PC-3 (cell line): Measurements from ENCODE around the gene ICAM1. TPM values are rescaled to one million over a fixed set of nuclear protein-coding genes. Genes with fewer than 3 reads are reported as not detected.
"Not testable (repeated sequence)": the region's sequence is repeated elsewhere in the genome, so short reads cannot be mapped to it uniquely, and the experiment has no call there.

Experiments
- ATAC-seq: fragments of 200-7000 bp; cut with Tn5 transposase; 2 replicates; pipeline ENCODE4 v1.9.1; 2020; ENCODE audit warnings: mild to moderate bottlenecking, moderate library complexity
- BruUV-seq: library from RNA; stranded (reverse); fragments of 400-500 nt; replicated peaks from 2 replicates; lab custom pipeline; 2021; lab: Mats Ljungman, UMichigan
- CTCF ChIA-PET: fragments of 300-600 bp; sonication (Branson Sonifier 250); formaldehyde crosslinking; loops from one replicate; lab custom pipeline; 2022; ENCODE audit warnings: antibody characterized with exemption; lab: Charles Lee
- POLR2A ChIA-PET: fragments of 300-600 bp; sonication (Branson Sonifier 250); formaldehyde crosslinking; loops from one replicate; lab custom pipeline; 2022; ENCODE audit warnings: antibody characterized with exemption; ENCODE audit not compliant: unreplicated experiment; lab: Charles Lee
- DNase-seq: peaks from one replicate; pipeline ENCODE4 v3.0.0-alpha.2; 2015
- H2AFZ ChIP-seq: fragments of 300-600 bp; sonication (generic); 2 replicates; pipeline ENCODE4 v1.6.0; 2016; ENCODE audit warnings: antibody characterized with exemption, low read length
- H3F3A ChIP-seq: fragments of 300-600 bp; sonication (generic); one replicate; pipeline ENCODE4 v1.6.0; 2017; ENCODE audit warnings: antibody characterized with exemption, low read length, control low read depth, mild to moderate bottlenecking; ENCODE audit not compliant: unreplicated experiment
- H3K27ac ChIP-seq: fragments of 300-600 bp; sonication (generic); 2 replicates; pipeline ENCODE4 v1.5.1; 2016; ENCODE audit warnings: mild to moderate bottlenecking, low read length
- H3K27me3 ChIP-seq: fragments of 300-600 bp; sonication (generic); 2 replicates; pipeline ENCODE4 v1.6.1; 2016; ENCODE audit warnings: low read length, mixed read lengths
- H3K36me3 ChIP-seq: fragments of 300-600 bp; sonication (generic); 2 replicates; pipeline ENCODE4 v1.6.1; 2016; ENCODE audit warnings: low read depth, mixed run types, low read length, mixed read lengths
- H3K4me1 ChIP-seq: fragments of 300-600 bp; sonication (generic); 2 replicates; pipeline ENCODE4 v1.5.1; 2016; ENCODE audit warnings: low read length; ENCODE audit not compliant: insufficient read depth
- H3K4me2 ChIP-seq: fragments of 300-600 bp; sonication (generic); 2 replicates; pipeline ENCODE4 v1.6.0; 2016; ENCODE audit warnings: low read length
- H3K4me3 ChIP-seq: fragments of 300-600 bp; sonication (generic); 2 replicates; pipeline ENCODE4 v1.5.1; 2016; ENCODE audit warnings: mild to moderate bottlenecking, low read length, mixed read lengths
- H3K79me2 ChIP-seq: fragments of 300-600 bp; sonication (generic); 2 replicates; pipeline ENCODE4 v1.6.1; 2017; ENCODE audit warnings: low read length, mixed read lengths
- H3K9ac ChIP-seq: fragments of 300-600 bp; sonication (generic); 2 replicates; pipeline ENCODE4 v1.6.0; 2016; ENCODE audit warnings: mild to moderate bottlenecking, low read length
- H3K9me2 ChIP-seq: fragments of 300-600 bp; sonication (generic); replicated peaks from 2 replicates; pipeline ENCODE4 v1.6.1; 2016; ENCODE audit warnings: mixed run types, low read length, mixed read lengths
- H3K9me3 ChIP-seq: fragments of 300-600 bp; sonication (generic); 2 replicates; pipeline ENCODE4 v1.6.1; 2016; ENCODE audit warnings: low read length, mixed read lengths
- H4K20me1 ChIP-seq: fragments of 300-600 bp; sonication (generic); 2 replicates; pipeline ENCODE4 v1.6.1; 2016; ENCODE audit warnings: low read length, mixed read lengths
- EZH2 ChIP-seq: fragments of 300-600 bp; sonication (generic); IDR thresholded peaks from one replicate; pipeline ENCODE4 v1.6.1; 2017; ENCODE audit warnings: antibody characterized with exemption, mild to moderate bottlenecking, low read length; ENCODE audit not compliant: unreplicated experiment
- EZH2phosphoT487 ChIP-seq: fragments of 300-600 bp; sonication (generic); IDR thresholded peaks from 2 replicates; pipeline ENCODE4 v1.6.1; 2018; ENCODE audit warnings: mild to moderate bottlenecking, antibody characterized with exemption, low read length, borderline replicate concordance
- intact Hi-C: fragments of 100-400 bp; cut with micrococcal nuclease; formaldehyde crosslinking; loops from 2 replicates; pipeline ENCODE4 v1.9.0; 2023
- total RNA-seq: library from RNA; depleted of rRNA; stranded (reverse); fragments of >200 nt; gene quantifications from 2 replicates; pipeline ENCODE4 v1.2.3, GENCODE V29; 2014
- TF ChIP-seq, protein P1 (sequence below): fragments of 300-600 bp; sonication (generic); conservative IDR thresholded peaks from 2 replicates; pipeline ENCODE4 v1.5.1; 2017; ENCODE audit warnings: antibody characterized with exemption, low read depth, mild to moderate bottlenecking, low read length

Gene ICAM1
- total RNA-seq, 1 experiment from 2014 or later = 15.3 TPM

DNA sequence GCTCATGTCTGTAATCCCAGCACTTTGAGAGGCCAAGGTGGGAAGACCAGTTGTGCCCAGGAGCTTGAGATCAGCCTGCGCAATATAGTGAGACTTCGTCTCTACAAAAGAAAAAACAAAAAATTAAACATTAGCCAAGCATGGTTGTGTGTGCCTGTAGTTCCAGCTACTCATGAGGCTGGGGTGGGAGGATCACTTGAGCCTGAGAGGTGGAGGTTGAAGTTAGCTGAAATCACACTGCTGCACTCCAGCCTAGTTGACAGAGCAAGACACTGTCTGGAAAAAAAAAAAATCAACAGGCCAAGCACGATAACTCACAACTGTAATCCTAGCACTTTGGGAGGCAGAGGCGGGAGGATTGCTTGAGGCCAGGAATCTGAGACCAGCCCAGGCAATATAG, 35.9 kb upstream of the ICAM1 start:
- Histone ChIP-seq H3K27me3 (no peaks in the 10 kb centered on the region), H3K4me2 (no peak overlapping the region), H2AFZ (no peak overlapping the region), H3F3A (no peaks in the 10 kb centered on the region), H3K27ac (no peak overlapping the region), H3K9me2 (no peaks in the 10 kb centered on the region), H3K79me2 (no peaks in the 10 kb centered on the region), H3K9ac (no peak overlapping the region), H3K4me1 (peaks cover 21% of the 10 kb centered on the region), H3K36me3 (no peaks in the 10 kb centered on the region), H3K9me3 (no peaks in the 10 kb centered on the region), H4K20me1 (no peaks in the 10 kb centered on the region), H3K4me3 (no peak overlapping the region)
- ATAC-seq (no peak), DNase-seq (no peak)
- BruUV-seq = no TSS peak
- ChIA-PET POLR2A (no interaction called here), CTCF (no interaction called here)
- TF ChIP-seq, protein P1, sequence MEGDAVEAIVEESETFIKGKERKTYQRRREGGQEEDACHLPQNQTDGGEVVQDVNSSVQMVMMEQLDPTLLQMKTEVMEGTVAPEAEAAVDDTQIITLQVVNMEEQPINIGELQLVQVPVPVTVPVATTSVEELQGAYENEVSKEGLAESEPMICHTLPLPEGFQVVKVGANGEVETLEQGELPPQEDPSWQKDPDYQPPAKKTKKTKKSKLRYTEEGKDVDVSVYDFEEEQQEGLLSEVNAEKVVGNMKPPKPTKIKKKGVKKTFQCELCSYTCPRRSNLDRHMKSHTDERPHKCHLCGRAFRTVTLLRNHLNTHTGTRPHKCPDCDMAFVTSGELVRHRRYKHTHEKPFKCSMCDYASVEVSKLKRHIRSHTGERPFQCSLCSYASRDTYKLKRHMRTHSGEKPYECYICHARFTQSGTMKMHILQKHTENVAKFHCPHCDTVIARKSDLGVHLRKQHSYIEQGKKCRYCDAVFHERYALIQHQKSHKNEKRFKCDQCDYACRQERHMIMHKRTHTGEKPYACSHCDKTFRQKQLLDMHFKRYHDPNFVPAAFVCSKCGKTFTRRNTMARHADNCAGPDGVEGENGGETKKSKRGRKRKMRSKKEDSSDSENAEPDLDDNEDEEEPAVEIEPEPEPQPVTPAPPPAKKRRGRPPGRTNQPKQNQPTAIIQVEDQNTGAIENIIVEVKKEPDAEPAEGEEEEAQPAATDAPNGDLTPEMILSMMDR = no peak
- no peak for TF ChIP-seq EZH2phosphoT487
- intact Hi-C loops = no loop called here

DNA sequence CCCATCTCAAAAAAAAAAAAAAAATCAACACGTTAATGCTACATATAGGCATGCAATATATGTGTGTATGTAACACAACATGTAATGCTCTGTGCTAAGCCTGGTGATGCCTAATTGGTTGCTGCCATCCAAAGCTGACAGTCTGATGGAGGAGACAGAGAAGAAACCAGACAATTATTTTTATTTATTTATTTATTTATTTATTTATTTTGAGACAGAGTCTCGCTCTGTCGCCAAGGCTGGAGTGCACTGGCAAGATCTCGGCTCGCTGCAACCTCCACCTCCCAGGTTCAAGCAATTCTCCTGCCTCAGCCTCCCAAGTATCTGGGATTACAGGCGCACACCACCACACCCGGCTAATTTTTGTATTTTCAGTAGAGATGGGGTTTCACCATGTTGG, 35.5 kb upstream of the ICAM1 start:
- peaks cover 16% of the 10 kb centered on the region for H3K4me1 ChIP-seq
- H3F3A ChIP-seq, H3K4me2 ChIP-seq, H2AFZ ChIP-seq, intact Hi-C loops, H3K4me3 ChIP-seq, H3K36me3 ChIP-seq, DNase-seq, H3K9me2 ChIP-seq, ATAC-seq, H4K20me1 ChIP-seq, H3K27ac ChIP-seq, POLR2A ChIA-PET, H3K79me2 ChIP-seq, H3K9ac ChIP-seq, H3K9me3 ChIP-seq, BruUV-seq, CTCF ChIA-PET, H3K27me3 ChIP-seq: not testable (repeated sequence)

DNA sequence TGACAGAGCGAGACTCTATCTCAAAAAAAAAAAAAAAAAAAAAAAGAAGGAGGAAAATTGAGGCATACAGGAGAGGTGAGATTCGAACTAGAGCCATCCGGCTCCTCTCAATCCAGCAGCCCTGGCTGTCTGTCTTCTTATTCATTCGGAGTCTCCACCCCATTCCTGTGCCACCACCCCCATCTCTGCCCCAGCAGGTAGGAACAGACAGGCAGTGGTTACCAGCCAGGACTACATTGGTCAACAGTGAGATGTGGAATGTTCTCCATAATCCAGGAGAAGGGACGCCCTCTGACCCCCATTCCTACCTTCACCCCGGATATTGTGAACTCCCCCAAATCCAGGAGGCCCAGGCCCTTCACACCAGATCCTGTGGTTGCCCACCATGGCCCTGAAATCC, 33.2 kb upstream of the ICAM1 start:
- TF ChIP-seq EZH2 (no peak), EZH2phosphoT487 (no peak)
- TF ChIP-seq, protein P1 = no peak
- CTCF ChIA-PET = interaction anchor here (0.6 to 1.3 kb wide), 3 partner anchors 12 to 229 kb away, joined by 3 to 9 read pairs (median 5); no protein-coding TSS in a partner anchor
- ATAC-seq = peak; percentile 14; the same call in 1 of the 2 replicates
- Histone ChIP-seq H4K20me1 (no peaks in the 10 kb centered on the region), H2AFZ (no peak overlapping the region), H3K9me3 (no peaks in the 10 kb centered on the region), H3K27ac (peak overlapping the region; percentile 14; the same call in 1 of the 2 replicates), H3K9me2 (no peaks in the 10 kb centered on the region), H3F3A (no peaks in the 10 kb centered on the region), H3K4me1 (peaks cover 22% of the 10 kb centered on the region), H3K4me2 (no peak overlapping the region), H3K4me3 (no peak overlapping the region), H3K9ac (no peak overlapping the region), H3K79me2 (no peaks in the 10 kb centered on the region), H3K27me3 (no peaks in the 10 kb centered on the region), H3K36me3 (no peaks in the 10 kb centered on the region)
- DNase-seq = no peak
- no TSS peak for BruUV-seq
- intact Hi-C loops = no loop called here
- POLR2A ChIA-PET = no interaction called here
